ENCODE data around the gene RHOT2. TPM values are rescaled to one million over a fixed set of nuclear protein-coding genes. Genes with fewer than 3 reads are reported as not detected.
A peak's percentile ranks its signal among the peaks of the same experiment; 100 is the strongest.

RHOT2 gene
- total RNA-seq, 1 experiment from 2014 or later: 210 TPM

DNA sequence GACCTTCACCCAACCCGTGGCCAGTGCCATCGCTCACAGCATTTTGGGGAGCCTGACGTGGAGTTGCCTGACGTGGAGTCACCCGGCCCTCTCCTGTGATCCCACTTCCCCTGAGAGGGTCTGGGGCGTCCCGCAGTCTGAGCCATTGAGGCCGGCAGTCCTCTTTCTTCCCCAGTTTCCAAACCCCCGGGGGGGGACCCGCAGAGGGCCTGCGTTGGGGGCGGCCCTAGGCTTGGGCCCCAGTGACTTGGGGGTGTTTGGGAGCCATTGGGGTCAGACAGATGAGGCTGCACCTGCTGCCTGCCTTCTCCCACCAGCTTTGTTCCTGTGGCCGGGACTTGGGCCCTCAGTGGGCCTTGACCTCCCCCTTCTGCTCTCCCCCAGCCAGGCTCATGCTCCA lies 1.7 kb downstream of the RHOT2 start:
- H2BK120ac ChIP-seq (ENCODE audit: low read depth, low read length, poor library complexity, severe bottlenecking): no peak overlapping the region
- no peak for DNase-seq
- no peak overlapping the region for H3K27ac ChIP-seq (ENCODE audit: insufficient read length, low read depth, low read length)
- Mint-ChIP-seq H3K27ac (no peak overlapping the region), H3K4me3 (peak overlapping the region; percentile 77 to 82), H3K27me3 (ENCODE audit: low read depth) (no peaks in the 10 kb centered on the region), H3K36me3 (ENCODE audit: insufficient read depth in 1 of 3, low read depth in 3 of 3) (peaks cover 11 to 27% (median 27%) of the 10 kb centered on the region in 3 experiments; a peak in 6 of 7 replicates), H3K4me1 (peaks cover 3% of the 10 kb centered on the region in 2 experiments), H3K9me3 (no peaks in the 10 kb centered on the region)
- no peak overlapping the region for H4K91ac ChIP-seq (ENCODE audit: insufficient read length, low read depth, low read length)
- H2BK15ac ChIP-seq (ENCODE audit: low read depth, low read length): no peak overlapping the region
- no peak overlapping the region for H3K18ac ChIP-seq (ENCODE audit: insufficient read length, low read depth, low read length)
- no peak overlapping the region for H2BK5ac ChIP-seq (ENCODE audit: insufficient read length, low read length)
- H2AFZ ChIP-seq (ENCODE audit: low read length): no peak overlapping the region
- no peak overlapping the region for H2BK20ac ChIP-seq (ENCODE audit: low read depth, low read length, poor library complexity, severe bottlenecking)
- no peak overlapping the region for H3K23ac ChIP-seq (ENCODE audit: insufficient read length, low read depth, low read length)
- H2AK5ac ChIP-seq (ENCODE audit: insufficient read length, low read length): no peak overlapping the region
- no peak overlapping the region for H2BK12ac ChIP-seq (ENCODE audit: insufficient read length, low read depth, low read length)
- no peak overlapping the region for H4K5ac ChIP-seq (ENCODE audit: insufficient read length, low read depth, low read length)
- H3K9me3 ChIP-seq (ENCODE audit: control insufficient read depth, low read depth, low read length): no peaks in the 10 kb centered on the region
- no peaks in the 10 kb centered on the region for H3K4me1 ChIP-seq (ENCODE audit: insufficient read depth, low read length)
- no peak overlapping the region for H3K14ac ChIP-seq (ENCODE audit: insufficient read depth, low read length)
- H3K23me2 ChIP-seq (ENCODE audit: insufficient read length, low read depth, low read length, poor library complexity, severe bottlenecking): no peaks in the 10 kb centered on the region
- H4K8ac ChIP-seq (replicated peaks; ENCODE audit: insufficient read length, low read depth, low read length): no peak overlapping the region
- no peak overlapping the region for H3T11ph ChIP-seq (ENCODE audit: low read length)
- H3K4ac ChIP-seq (ENCODE audit: low read depth, low read length): no peak overlapping the region
- WGBS (ENCODE audit: extremely low coverage, insufficient read length, low lambda C conversion rate): no CpG with 5 or more reads among the region's 13 CpGs
- H3K79me1 ChIP-seq (ENCODE audit: insufficient read depth, low read depth, low read length, poor library complexity, severe bottlenecking): no peaks in the 10 kb centered on the region
- H3K56ac ChIP-seq (ENCODE audit: insufficient read length, low read depth, low read length): no peak overlapping the region
- H3K4me2 ChIP-seq (ENCODE audit: insufficient read depth, insufficient read length, low read length): no peak overlapping the region
- no peaks in the 10 kb centered on the region for H3K27me3 ChIP-seq (ENCODE audit: insufficient read depth, low read length)
- no peaks in the 10 kb centered on the region; the same call in 1 of the 2 replicates for H3K79me2 ChIP-seq (ENCODE audit: insufficient read depth, low read length)
- TF ChIP-seq CTCF (conservative IDR thresholded peaks at IDR 0.05): no peak
- H3K9ac ChIP-seq (ENCODE audit: extremely low read depth, insufficient read length, low read length): no peak overlapping the region
- H4K20me1 ChIP-seq (ENCODE audit: control insufficient read depth, insufficient read depth, insufficient read length): no peaks in the 10 kb centered on the region

All from H9 (cell line).